Jurkat, Clone E6-1 (cell line): ENCODE data around the gene A4GALT.
"Not testable (repeated sequence)": the region's sequence is repeated elsewhere in the genome, so short reads cannot be mapped to it uniquely, and the experiment has no call there.

Experiments used
- DNase-seq: peaks from one replicate; pipeline ENCODE4 v3.0.0-alpha.2; 2011; ENCODE audit warnings: low read depth, low spot score
- H3K4me3 ChIP-seq: 2 replicates; pipeline ENCODE4 v1.5.1; 2011; ENCODE audit warnings: mild to moderate bottlenecking, low read length, control low read depth, moderate library complexity

Gene A4GALT

GRCh38 chr22:42691440-42691839 lies 29.2 kb downstream of the A4GALT start:
- DNase-seq, result no peak
- H3K4me3 ChIP-seq, result no peak overlapping the region

- H3K4me3 ChIP-seq, result no peak overlapping the region
- DNase-seq, result no peak
Measured at GRCh38 chr22:42688241-42689211, 32.1 kb downstream of the A4GALT start.

GRCh38 chr22:42686756-42687491 lies 33.7 kb downstream of the A4GALT start:
- no peak for DNase-seq
- no peak overlapping the region for H3K4me3 ChIP-seq

- no peak for DNase-seq
- H3K4me3 ChIP-seq, result no peak overlapping the region
Measured at GRCh38 chr22:42685941-42686653, 34.6 kb downstream of the A4GALT start.

GRCh38 chr22:42684462-42685195 lies 36.0 kb downstream of the A4GALT start:
- no peak overlapping the region for H3K4me3 ChIP-seq
- DNase-seq, result no peak

- DNase-seq, result no peak
- H3K4me3 ChIP-seq, result no peak overlapping the region
Measured at GRCh38 chr22:42683578-42684283, 36.9 kb downstream of the A4GALT start.

- no peak overlapping the region for H3K4me3 ChIP-seq
- no peak for DNase-seq
Measured at GRCh38 chr22:42682113-42682851, 38.4 kb downstream of the A4GALT start.

- H3K4me3 ChIP-seq, result no peak overlapping the region
- DNase-seq, result no peak
Measured at GRCh38 chr22:42680648-42681047, 40.0 kb downstream of the A4GALT start.

- no peak overlapping the region for H3K4me3 ChIP-seq
- no peak for DNase-seq
Measured at GRCh38 chr22:42679691-42680090, 41.0 kb downstream of the A4GALT start.

GRCh38 chr22:42678894-42679293 lies 41.8 kb downstream of the A4GALT start:
- DNase-seq, result no peak
- H3K4me3 ChIP-seq, result no peak overlapping the region

- DNase-seq, H3K4me3 ChIP-seq: not testable (repeated sequence)
Measured at GRCh38 chr22:42677936-42678335, 42.7 kb downstream of the A4GALT start.

GRCh38 chr22:42676059-42676607 lies 44.5 kb downstream of the A4GALT start:
- no peak overlapping the region for H3K4me3 ChIP-seq
- no peak for DNase-seq

- DNase-seq, result no peak
- H3K4me3 ChIP-seq, result no peak overlapping the region
Measured at GRCh38 chr22:42673898-42674401, 46.7 kb downstream of the A4GALT start.

- not testable (repeated sequence) for DNase-seq, H3K4me3 ChIP-seq
Measured at GRCh38 chr22:42673071-42673470, 47.6 kb downstream of the A4GALT start.

- DNase-seq, result no peak
Measured at GRCh38 chr22:42670921-42671709, 49.6 kb downstream of the A4GALT start.

GRCh38 chr22:42670046-42670445 lies 50.6 kb downstream of the A4GALT start:
- DNase-seq, result no peak

More at GRCh38 chr22:42670921-42671709, 49.6 kb downstream of the A4GALT start:
- H3K4me3 ChIP-seq, result no peak overlapping the region

More at GRCh38 chr22:42670046-42670445, 50.6 kb downstream of the A4GALT start:
- H3K4me3 ChIP-seq, result no peak overlapping the region
